ENCODE results near the gene FAM83C.
"Not testable (repeated sequence)": the region's sequence is repeated elsewhere in the genome, so short reads cannot be mapped to it uniquely, and the experiment has no call there.

- not testable (repeated sequence) for TF ChIP-seq POLR2AphosphoS5 (IDR thresholded peaks at IDR 0.05; ENCODE audit: low read depth, low read length); POLR2A (IDR thresholded peaks at IDR 0.05; ENCODE audit: low read depth, low read length); TAF1 (IDR thresholded peaks at IDR 0.05; ENCODE audit: borderline replicate concordance, low read depth, low read length)
Observed at GRCh38 chr20:35262731-35263531, 29.3 kb downstream of the FAM83C start.

All from GM12892 (cell line).